ENCODE results near the gene TACC3. TPM values are rescaled to one million over a fixed set of nuclear protein-coding genes. Genes with fewer than 3 reads are reported as not detected.

The TACC3 gene
- total RNA-seq, 1 experiment from 2014 or later = 106 TPM

GRCh38 chr4:1678244-1678643 lies 43.1 kb upstream of the TACC3 start:
- in situ Hi-C loops (cut with HindIII; ENCODE audit: low pct_unique_long_range_greater_than_20kb, low sequenced_read_pairs) = no loop called here
- intact Hi-C loops (cut with micrococcal nuclease; ENCODE audit: unreplicated experiment) = no loop called here
- Histone ChIP-seq H3K27me3 (ENCODE audit: control insufficient read depth, insufficient read depth, low read length) (no peaks in the 10 kb centered on the region), H3K4me1 (ENCODE audit: control insufficient read depth, insufficient read depth, low read length) (peaks cover 9% of the 10 kb centered on the region), H3K9me3 (ENCODE audit: control insufficient read depth, insufficient read depth, low read depth, low read length) (no peaks in the 10 kb centered on the region), H3K4me3 (ENCODE audit: low read depth in 2 of 2, low read length in 2 of 2) (no peak overlapping the region), H3K36me3 (ENCODE audit: control insufficient read depth, insufficient read depth, low read length) (no peaks in the 10 kb centered on the region), H3K27ac (ENCODE audit: low read length) (no peak overlapping the region)
- DNase-seq (ENCODE audit: low read depth, low spot score) = no peak
- CTCF ChIA-PET = no interaction called here
- POLR2A ChIA-PET = no interaction called here
- TF ChIP-seq TCF7L2 (IDR thresholded peaks at IDR 0.05; ENCODE audit: low read depth, low read length) (no peak), POLR2AphosphoS5 (IDR thresholded peaks at IDR 0.05; ENCODE audit: low read depth, low read length) (no peak), REST (IDR thresholded peaks at IDR 0.05; ENCODE audit: insufficient read depth in 1 of 2, low read depth in 2 of 2, low read length in 1 of 2) (no peak), CTCF (IDR thresholded peaks at IDR 0.05) (no peak), SIN3A (IDR thresholded peaks at IDR 0.05; ENCODE audit: borderline replicate concordance, insufficient read depth, low read depth, low read length) (no peak)
- no TSS peak for BruUV-seq (replicated peaks)
- no peak for ATAC-seq

GRCh38 chr4:1682860-1683259 lies 38.5 kb upstream of the TACC3 start:
- no peak for DNase-seq (ENCODE audit: low read depth, low spot score)
- CTCF ChIA-PET = interaction anchor here (0.5 to 0.7 kb wide), 2 partner anchors 54 to 103 kb away, joined by 3 to 7 read pairs; no protein-coding TSS in a partner anchor
- no peaks in the 10 kb centered on the region for H3K9me3 ChIP-seq (ENCODE audit: control insufficient read depth, insufficient read depth, low read depth, low read length)
- TF ChIP-seq CTCF (IDR thresholded peaks at IDR 0.05) = no peak
- TF ChIP-seq SIN3A (IDR thresholded peaks at IDR 0.05; ENCODE audit: borderline replicate concordance, insufficient read depth, low read depth, low read length) = no peak
- no peak for TF ChIP-seq TCF7L2 (IDR thresholded peaks at IDR 0.05; ENCODE audit: low read depth, low read length)
- no peak for TF ChIP-seq POLR2AphosphoS5 (IDR thresholded peaks at IDR 0.05; ENCODE audit: low read depth, low read length)
- TF ChIP-seq REST (IDR thresholded peaks at IDR 0.05; ENCODE audit: insufficient read depth in 1 of 2, low read depth in 2 of 2, low read length in 1 of 2) = no peak
- no peaks in the 10 kb centered on the region for H3K36me3 ChIP-seq (ENCODE audit: control insufficient read depth, insufficient read depth, low read length)
- H3K4me1 ChIP-seq (ENCODE audit: control insufficient read depth, insufficient read depth, low read length) = peaks cover 15% of the 10 kb centered on the region
- POLR2A ChIA-PET = no interaction called here
- peak overlapping the region; percentile 86 for H3K27ac ChIP-seq (ENCODE audit: low read length)
- BruUV-seq (replicated peaks) = TSS peak; percentile 92
- in situ Hi-C loops (cut with HindIII; ENCODE audit: low pct_unique_long_range_greater_than_20kb, low sequenced_read_pairs) = no loop called here
- peak overlapping the region; percentile 61 to 66 for H3K4me3 ChIP-seq (ENCODE audit: low read depth in 2 of 2, low read length in 2 of 2)
- no peak for ATAC-seq
- intact Hi-C loops (cut with micrococcal nuclease; ENCODE audit: unreplicated experiment) = no loop called here
- H3K27me3 ChIP-seq (ENCODE audit: control insufficient read depth, insufficient read depth, low read length) = no peaks in the 10 kb centered on the region

Measured in Panc1 (cell line).